Astrocyte of the spinal cord (primary cell): Measurements from ENCODE around the gene IFRD2.

Experiments used
- DNase-seq: peaks from one replicate; pipeline ENCODE4 v3.0.0; 2011; ENCODE audit warnings: low read depth, low spot score
- H3K4me3 ChIP-seq: 2 replicates; pipeline ENCODE4 v1.5.1; 2011; ENCODE audit warnings: low read depth, mild to moderate bottlenecking, low read length, moderate library complexity
- in situ Hi-C: cut with HindIII; loops from 2 replicates; pipeline ENCODE4 v1.10.0; 2017; ENCODE audit warnings: low sequenced_read_pairs
- TF ChIP-seq, protein P1 (sequence below): IDR thresholded peaks from 2 replicates; pipeline ENCODE4 v1.5.1; 2012; ENCODE audit warnings: low read depth, mild to moderate bottlenecking, low read length, inconsistent platforms

The IFRD2 gene

DNA sequence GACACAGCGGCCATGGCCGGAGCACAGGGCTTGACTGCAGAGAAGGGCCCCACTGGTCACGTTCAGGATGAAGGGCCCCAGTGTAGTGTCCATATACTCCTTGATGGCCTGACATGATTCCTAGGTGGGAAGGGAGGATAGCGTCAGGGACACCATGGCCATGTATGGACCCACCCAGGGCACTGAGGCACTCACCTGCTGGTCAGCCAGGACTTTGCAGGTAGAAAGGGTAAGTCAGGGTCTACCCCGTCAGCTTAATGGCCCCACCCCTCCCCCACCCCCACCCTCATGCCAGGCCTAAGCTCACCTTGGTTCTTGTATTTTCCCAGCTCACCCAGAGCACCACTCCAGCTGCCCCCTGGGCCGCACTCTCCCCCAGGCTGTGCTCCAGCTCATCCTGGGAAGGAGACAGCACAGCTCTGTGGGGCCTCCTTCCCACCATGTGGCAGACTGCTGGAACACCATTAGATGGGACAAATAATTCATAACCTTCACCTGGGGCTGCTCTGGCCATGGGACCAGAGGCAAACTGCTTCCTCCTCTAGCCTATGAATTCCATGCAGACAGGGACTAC lies 8.5 kb upstream of the IFRD2 start:
- in situ Hi-C loops, result no loop called here
- TF ChIP-seq, protein P1, sequence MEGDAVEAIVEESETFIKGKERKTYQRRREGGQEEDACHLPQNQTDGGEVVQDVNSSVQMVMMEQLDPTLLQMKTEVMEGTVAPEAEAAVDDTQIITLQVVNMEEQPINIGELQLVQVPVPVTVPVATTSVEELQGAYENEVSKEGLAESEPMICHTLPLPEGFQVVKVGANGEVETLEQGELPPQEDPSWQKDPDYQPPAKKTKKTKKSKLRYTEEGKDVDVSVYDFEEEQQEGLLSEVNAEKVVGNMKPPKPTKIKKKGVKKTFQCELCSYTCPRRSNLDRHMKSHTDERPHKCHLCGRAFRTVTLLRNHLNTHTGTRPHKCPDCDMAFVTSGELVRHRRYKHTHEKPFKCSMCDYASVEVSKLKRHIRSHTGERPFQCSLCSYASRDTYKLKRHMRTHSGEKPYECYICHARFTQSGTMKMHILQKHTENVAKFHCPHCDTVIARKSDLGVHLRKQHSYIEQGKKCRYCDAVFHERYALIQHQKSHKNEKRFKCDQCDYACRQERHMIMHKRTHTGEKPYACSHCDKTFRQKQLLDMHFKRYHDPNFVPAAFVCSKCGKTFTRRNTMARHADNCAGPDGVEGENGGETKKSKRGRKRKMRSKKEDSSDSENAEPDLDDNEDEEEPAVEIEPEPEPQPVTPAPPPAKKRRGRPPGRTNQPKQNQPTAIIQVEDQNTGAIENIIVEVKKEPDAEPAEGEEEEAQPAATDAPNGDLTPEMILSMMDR, result no peak
- DNase-seq, result no peak
- no peak overlapping the region for H3K4me3 ChIP-seq

DNA sequence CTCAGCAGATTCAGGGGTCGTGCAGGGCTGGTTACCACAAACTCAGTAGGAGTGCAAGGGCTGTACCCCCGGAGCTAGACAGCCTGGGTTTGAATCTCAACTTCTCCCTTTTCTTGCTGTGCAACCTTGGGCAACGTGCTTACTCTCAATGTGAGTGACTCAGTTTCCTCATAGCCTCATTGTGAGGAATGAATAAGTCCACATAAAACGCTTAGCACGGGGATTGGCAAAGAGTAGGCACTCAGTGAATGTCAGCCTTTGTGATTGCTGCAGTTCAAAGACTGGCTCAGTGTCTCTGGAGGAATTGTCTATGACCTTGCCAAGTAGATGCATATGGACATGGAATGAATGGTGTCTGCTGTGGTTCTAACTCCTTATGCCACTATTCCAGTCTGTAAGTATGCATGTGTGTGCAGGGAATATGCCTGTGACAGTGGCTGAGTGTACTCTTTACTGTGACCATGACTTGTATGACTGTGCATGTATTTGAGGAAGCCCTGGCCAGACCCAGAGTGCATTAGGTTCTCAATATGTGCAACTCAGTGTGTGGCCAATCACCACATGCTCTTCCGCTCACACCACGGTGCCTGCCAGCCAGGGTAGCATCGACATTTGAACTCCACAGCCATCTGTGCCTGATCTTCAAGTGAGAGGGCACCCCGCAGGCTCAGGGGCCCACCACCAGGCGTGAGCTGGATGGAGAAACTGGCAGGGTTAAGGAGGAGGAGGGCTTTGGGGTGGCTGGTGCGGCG lies 7.9 kb upstream of the IFRD2 start:
- DNase-seq, result no peak
- H3K4me3 ChIP-seq, result peak overlapping the region; percentile 77
- TF ChIP-seq, protein P1, result no peak
- in situ Hi-C loops, result no loop called here

DNA sequence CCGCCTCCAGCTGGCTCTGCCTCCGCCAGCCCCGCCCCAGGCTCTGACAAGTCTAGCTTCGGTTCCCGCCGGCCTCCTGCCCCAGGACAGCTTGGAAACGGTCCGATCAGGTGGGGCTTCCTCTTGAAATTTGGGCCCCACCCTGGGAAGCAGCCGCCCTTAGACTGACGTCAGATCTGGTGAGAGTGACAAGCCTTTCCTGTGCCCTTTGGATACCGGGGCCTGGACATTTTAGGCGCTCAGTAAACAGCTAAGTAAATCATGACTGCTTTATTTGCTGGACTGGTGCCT lies 7.4 kb upstream of the IFRD2 start:
- TF ChIP-seq, protein P1, result no peak
- peak overlapping the region; percentile 77 for H3K4me3 ChIP-seq
- DNase-seq, result no peak
- in situ Hi-C loops, result no loop called here

DNA sequence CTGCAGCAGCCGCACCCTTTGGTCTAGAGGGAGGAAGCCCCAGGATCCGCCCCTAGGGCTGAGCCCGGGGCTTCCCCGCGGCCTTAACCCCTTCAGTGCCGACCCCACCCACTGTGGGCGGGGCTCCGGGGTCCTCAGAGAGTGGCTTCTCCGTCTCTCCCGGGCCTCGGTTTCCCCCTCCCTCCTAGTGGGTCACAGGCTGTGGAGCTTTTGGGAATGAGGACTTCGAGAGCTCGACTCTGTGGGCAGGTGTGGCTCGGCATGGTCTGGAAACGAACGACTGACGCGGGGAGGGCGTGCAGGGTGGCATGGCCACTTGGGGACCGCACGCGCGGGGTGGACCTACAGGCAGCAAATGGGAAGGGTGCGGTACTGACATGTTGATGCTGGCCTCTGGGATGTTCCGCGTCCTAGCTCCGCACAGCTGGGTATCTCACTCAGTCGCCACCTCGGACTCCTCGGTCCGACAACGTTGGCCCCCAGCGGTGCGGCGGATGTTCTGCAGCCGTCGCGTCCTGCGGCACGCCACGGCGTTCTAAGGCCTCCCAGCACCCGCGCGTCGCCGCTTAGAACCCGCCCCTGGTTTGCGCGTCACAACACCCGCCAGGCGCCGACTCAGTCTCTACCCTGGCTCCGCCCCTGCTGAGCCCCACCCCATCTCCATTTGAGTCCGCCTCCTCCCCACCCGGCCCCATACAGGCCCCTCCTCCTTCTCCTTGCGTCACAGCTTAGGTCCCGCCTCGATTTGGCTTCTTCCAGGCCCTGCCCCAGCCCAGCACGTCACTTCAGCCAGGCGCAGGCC lies 6.8 kb upstream of the IFRD2 start, which contains the start of the genes HYAL3 and NAA80:
TSS of gene HYAL3 (minus strand) at position 570 of the 802 bp plus-strand sequence. CDS start 3,803 bp downstream, outside the sequence.
TSS of gene NAA80 (minus strand) at position 570 of the 802 bp plus-strand sequence. CDS start 1,942 bp downstream, outside the sequence.
- TF ChIP-seq, protein P1, result no peak
- peak within 1 kb of the TSS; percentile 77 for H3K4me3 ChIP-seq
- in situ Hi-C loops, result no loop called here
- peak; percentile 100 for DNase-seq

DNA sequence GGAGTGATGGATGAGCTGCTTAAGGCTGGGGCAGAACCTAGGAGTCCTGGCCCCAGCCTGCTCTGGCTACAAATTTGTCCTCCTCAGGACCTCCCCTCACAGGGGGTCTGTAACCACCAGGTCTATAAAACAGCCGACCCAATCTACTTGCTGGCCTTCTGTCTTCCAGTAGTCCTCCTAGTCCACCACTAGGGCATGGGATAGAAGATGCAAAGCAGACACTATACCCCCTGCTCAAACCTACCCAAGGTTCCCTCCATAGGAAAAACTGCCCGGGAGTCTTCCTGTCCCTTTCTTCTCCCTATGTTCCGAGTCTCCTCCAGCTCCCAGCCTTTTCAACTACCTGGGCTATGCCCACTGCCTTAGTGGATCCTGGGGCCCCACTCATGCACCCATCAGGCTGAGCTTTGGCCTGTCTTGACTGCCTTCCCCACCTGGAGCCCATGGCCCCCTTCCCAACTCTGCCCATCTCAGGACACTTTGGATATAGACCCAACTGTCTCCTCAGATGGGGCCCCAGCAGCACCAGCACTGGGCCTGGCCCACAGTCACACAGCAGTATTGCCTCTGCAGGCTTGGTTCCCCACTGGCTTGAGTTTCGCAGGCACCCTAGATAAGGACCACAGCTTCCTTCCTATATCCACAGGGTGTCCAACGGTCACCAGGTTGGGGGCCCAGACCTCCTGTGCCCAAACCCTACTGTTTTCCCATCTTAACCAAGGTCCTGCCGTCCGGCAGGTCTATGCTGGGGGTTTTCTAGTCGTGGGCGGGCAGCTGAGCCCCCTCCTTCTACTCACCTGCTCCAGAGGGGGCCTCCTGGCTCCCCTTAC lies 5.9 kb upstream of the IFRD2 start:
- TF ChIP-seq, protein P1, result peak; percentile 26
- no peak for DNase-seq
- peak overlapping the region; percentile 77 for H3K4me3 ChIP-seq
- in situ Hi-C loops, result no loop called here

DNA sequence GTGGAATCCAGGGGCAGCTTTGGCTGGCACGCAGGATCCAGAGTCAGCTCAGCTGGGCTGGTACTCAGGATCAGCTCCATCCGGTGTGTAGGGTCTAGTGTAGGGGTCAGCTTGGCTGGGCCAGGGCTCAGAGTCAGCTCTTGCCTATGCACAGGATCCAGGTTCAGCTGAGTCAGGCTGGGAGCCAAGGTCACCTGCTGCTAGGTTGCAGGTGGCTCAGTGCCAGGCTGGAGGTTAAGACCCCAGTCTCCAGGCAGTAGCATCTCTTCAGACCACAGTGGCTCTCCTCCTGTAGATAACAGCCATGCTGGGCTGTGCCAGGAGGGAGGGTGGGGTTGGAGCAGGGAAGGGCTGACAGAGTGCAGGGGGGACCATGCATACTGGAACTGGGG lies 5.2 kb upstream of the IFRD2 start:
- DNase-seq, result no peak
- in situ Hi-C loops, result no loop called here
- TF ChIP-seq, protein P1, result no peak
- no peak overlapping the region for H3K4me3 ChIP-seq
